Effector memory CD8-positive, alpha-beta T cell (primary cell): Measurements from ENCODE around the gene LAMB3.
A peak's percentile ranks its signal among the peaks of the same experiment; 100 is the strongest.
"Not testable (repeated sequence)": the region's sequence is repeated elsewhere in the genome, so short reads cannot be mapped to it uniquely, and the experiment has no call there.

ENCODE experiments used
- ATAC-seq: fragments of 150-1000 bp; cut with Tn5 transposase; replicated peaks from 2 replicates; pipeline ENCODE4 v1.10.0; 2021; ENCODE audit warnings: mild to moderate bottlenecking, moderate library complexity
- DNase-seq, 3 experiments: peaks; one replicate each; pipeline ENCODE4 v3.0.0; 2021
- H3K27ac Mint-ChIP-seq, 2 donors: one replicate each; pipeline ENCODE4 v1.8.0; 2022; ENCODE audit warnings: mild to moderate bottlenecking in 2 of 2, mixed read lengths in 2 of 2, moderate library complexity in 2 of 2
- H3K27me3 Mint-ChIP-seq, 2 donors: one replicate each; pipeline ENCODE4 v1.8.0; 2022; ENCODE audit warnings: mixed read lengths in 2 of 2
- H3K36me3 Mint-ChIP-seq: one replicate; pipeline ENCODE4 v1.8.0; 2022; ENCODE audit warnings: mild to moderate bottlenecking, moderate library complexity, mixed read lengths; ENCODE audit not compliant: insufficient read depth
- H3K4me1 Mint-ChIP-seq, 2 donors: one replicate each; pipeline ENCODE4 v1.8.0; 2022; ENCODE audit warnings: low read depth in 2 of 2, mixed read lengths in 2 of 2
- H3K4me3 Mint-ChIP-seq, 2 donors: one replicate each; pipeline ENCODE4 v1.8.0; 2022; ENCODE audit warnings: mild to moderate bottlenecking in 2 of 2, mixed read lengths in 2 of 2, moderate library complexity in 2 of 2
- H3K9me3 Mint-ChIP-seq, 2 donors: one replicate each; pipeline ENCODE4 v1.8.0; 2022; ENCODE audit warnings: mixed read lengths in 2 of 2
- total RNA-seq, 9 experiments: gene quantifications; one replicate each; lab custom pipeline; 2026; lab: John Stamatoyannopoulos, UW

Gene LAMB3
- 0.38 to 2.7 (median 0.97) reads per million in 9 experiments for total RNA-seq

GRCh38 chr1:209652121-209652735, at the start of gene LAMB3:
LAMB3 (minus strand) TSS chr1:209652425; CDS start chr1:209650944, 1,481 bp downstream.
- peaks cover 4 to 14% of the 10 kb centered on the region in 2 donors for H3K4me1 Mint-ChIP-seq
- ATAC-seq (no peak), DNase-seq (no peak)
- H3K9me3 Mint-ChIP-seq, result no peaks in the 10 kb centered on the region
- H3K27me3 Mint-ChIP-seq, result no peaks in the 10 kb centered on the region
- no peak within 1 kb of the TSS for H3K4me3 Mint-ChIP-seq
- H3K36me3 Mint-ChIP-seq, result no peaks in the 10 kb centered on the region
- H3K27ac Mint-ChIP-seq, result peak within 1 kb of the TSS in 1 of 2 donors; percentile 12

DNA sequence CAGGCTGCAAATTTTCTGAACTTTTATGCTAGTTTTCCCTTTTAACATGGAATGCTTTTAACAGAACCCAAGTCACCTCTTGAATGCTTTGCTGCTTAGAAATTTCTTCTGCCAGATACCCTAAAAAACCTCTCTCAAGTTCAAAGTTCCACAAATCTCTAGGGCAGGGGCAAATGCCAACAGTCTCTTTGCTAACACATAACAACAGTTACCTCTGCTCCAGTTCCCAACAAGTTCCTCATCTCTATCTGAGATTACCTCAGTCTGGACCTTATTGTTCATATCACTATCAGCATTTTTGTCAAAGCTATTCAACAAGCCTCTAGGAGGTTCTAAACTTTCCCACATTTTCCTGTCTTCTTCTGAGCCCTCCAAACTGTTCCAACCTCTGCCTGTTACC, 48.5 kb upstream of the LAMB3 start:
- H3K4me3 Mint-ChIP-seq, DNase-seq, H3K27ac Mint-ChIP-seq, H3K36me3 Mint-ChIP-seq, ATAC-seq, H3K4me1 Mint-ChIP-seq, H3K9me3 Mint-ChIP-seq: not testable (repeated sequence)
- H3K27me3 Mint-ChIP-seq, result peaks cover 13 to 26% of the 10 kb centered on the region in 2 donors

DNA sequence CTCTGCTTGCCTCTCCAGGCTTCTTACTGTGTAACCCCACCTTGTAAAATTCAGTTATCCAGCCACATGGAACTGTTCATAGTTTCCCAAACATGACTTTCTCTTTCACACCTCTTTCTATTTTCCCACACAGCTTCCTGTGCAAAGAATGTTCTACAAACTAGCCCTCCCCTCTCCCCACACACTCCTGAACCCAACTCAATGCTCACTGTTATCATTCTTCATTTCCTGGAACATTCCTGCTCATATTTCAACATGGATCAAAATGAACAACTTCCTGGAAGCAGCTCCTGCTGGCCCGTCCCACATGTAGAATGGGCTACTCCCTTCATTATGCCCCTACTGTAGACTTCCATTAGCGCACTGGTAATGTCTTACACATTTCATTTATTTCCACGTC, 44.9 kb upstream of the LAMB3 start:
- H3K36me3 Mint-ChIP-seq, result no peaks in the 10 kb centered on the region
- ATAC-seq, result no peak
- H3K9me3 Mint-ChIP-seq, result no peaks in the 10 kb centered on the region
- no peak overlapping the region for H3K4me3 Mint-ChIP-seq
- peaks cover 5 to 14% of the 10 kb centered on the region in 2 donors for H3K27me3 Mint-ChIP-seq
- DNase-seq, result no peak
- peak overlapping the region in 1 of 2 donors; percentile 1 for H3K27ac Mint-ChIP-seq
- H3K4me1 Mint-ChIP-seq, result peaks cover 0 to 5% of the 10 kb centered on the region in 2 donors

DNA sequence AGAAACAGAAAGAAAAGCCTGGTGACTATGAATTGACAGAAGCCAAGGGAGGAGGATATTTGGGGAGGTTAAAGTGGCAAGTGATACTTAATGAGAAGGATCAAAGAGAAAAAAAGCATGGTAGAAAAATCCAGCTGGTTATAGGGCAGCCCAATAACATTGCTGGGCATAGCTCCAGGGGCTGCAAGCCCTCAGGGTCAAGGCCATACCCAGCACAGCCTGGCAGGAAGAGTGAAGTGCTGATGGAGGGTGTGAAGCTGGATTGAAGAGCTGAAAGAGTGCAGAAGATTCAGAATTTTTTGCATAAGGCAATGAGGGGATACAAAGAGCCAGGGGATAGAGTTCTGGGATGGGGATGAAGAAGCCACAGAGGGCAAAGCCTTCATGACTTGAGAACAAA, 44.4 kb upstream of the LAMB3 start:
- no peaks in the 10 kb centered on the region for H3K36me3 Mint-ChIP-seq
- peaks cover 5 to 9% of the 10 kb centered on the region in 2 donors for H3K27me3 Mint-ChIP-seq
- no peak overlapping the region for H3K4me3 Mint-ChIP-seq
- peaks cover 0 to 5% of the 10 kb centered on the region in 2 donors for H3K4me1 Mint-ChIP-seq
- peak overlapping the region in 1 of 2 donors; percentile 1 for H3K27ac Mint-ChIP-seq
- ATAC-seq, result no peak
- H3K9me3 Mint-ChIP-seq, result no peaks in the 10 kb centered on the region
- DNase-seq, result no peak

DNA sequence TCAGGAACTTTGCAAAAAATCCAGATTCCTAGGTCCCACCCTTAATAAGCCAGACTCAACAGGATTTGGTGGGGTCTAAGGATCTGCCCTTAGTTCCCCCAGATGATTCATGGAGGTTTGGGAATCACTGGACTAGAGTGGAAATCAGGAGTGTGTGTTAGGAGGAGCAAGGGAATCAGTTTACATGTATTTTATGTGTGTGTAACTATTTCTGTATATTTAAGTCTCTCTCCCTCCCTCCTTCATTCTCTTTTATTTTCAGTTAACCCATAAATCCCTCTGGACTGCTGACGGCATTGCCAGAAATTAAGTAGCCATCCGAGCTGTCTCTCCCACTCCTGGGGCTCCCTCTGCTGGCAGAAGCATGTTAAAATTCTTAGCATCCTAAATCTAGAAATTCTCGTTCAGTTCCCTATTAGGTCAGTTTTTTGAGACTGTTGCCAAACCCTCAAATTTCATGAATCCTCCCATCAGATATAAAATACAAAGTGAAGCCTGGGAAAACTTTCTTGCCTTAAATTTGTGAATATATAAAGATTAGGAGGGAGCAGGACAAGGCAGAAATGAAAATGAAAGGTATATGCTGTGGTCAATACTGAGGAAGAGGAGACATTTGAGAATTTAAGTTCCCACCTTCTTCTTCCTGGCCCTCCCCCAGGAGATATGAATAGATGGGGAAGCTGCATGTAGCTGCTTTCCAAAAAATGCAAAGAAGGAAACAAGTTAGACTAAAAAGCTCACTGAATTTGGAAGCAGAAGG, 40.7 kb upstream of the LAMB3 start:
- ATAC-seq (peak; percentile 41), DNase-seq (peak; percentile 56 to 66 (median 57))
- Mint-ChIP-seq H3K27ac (no peak overlapping the region), H3K36me3 (no peaks in the 10 kb centered on the region), H3K4me3 (no peak overlapping the region), H3K27me3 (no peaks in the 10 kb centered on the region), H3K9me3 (no peaks in the 10 kb centered on the region), H3K4me1 (peaks cover 0 to 9% of the 10 kb centered on the region in 2 donors)

DNA sequence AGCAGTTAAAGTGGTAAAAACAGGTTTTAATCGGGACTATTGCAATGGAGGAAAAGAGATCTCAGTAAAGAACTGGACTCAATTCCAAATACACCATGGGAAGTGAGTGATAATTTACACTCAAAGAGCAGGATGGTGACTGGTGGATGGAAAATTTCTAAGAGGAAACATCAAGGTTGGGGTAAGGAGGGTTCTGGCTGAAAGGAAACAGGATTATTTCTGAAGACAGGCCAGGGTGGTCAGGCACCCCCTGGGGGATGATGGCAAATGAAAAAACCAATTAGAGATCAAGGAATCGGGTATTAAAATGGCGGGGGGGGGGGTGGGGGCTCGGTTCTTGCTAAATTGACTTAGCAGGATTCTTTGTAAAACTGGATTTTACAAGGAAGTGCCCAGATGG, 40.1 kb upstream of the LAMB3 start:
- H3K36me3 Mint-ChIP-seq, result no peaks in the 10 kb centered on the region
- H3K9me3 Mint-ChIP-seq, result no peaks in the 10 kb centered on the region
- no peak for ATAC-seq
- H3K4me1 Mint-ChIP-seq, result peaks cover 0 to 8% of the 10 kb centered on the region in 2 donors
- H3K27me3 Mint-ChIP-seq, result no peaks in the 10 kb centered on the region
- H3K4me3 Mint-ChIP-seq, result no peak overlapping the region
- DNase-seq, result no peak
- no peak overlapping the region for H3K27ac Mint-ChIP-seq

DNA sequence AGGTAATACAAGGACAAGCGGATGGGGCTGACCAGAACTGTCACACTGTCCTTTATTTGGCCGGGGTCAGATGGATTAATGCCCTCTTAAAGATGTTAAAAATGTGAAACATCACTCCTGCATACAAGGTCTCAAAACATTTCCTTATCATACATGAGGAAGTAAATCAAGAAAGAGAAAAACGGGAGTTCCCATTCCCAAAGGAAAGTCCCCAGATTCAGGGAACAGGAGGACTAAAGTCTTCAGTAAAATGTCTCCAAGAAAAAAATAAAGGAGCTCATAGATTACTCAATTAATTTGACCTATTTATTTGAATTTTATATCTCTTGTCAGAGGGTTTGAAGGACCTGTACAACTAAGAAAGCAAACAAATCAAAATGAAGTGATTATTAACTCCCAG, 39.0 kb upstream of the LAMB3 start:
- no peaks in the 10 kb centered on the region for H3K27me3 Mint-ChIP-seq
- no peak overlapping the region for H3K27ac Mint-ChIP-seq
- no peak overlapping the region for H3K4me3 Mint-ChIP-seq
- H3K9me3 Mint-ChIP-seq, result no peaks in the 10 kb centered on the region
- DNase-seq (no peak), ATAC-seq (no peak)
- H3K4me1 Mint-ChIP-seq, result peaks cover 3 to 13% of the 10 kb centered on the region in 2 donors
- no peaks in the 10 kb centered on the region for H3K36me3 Mint-ChIP-seq

DNA sequence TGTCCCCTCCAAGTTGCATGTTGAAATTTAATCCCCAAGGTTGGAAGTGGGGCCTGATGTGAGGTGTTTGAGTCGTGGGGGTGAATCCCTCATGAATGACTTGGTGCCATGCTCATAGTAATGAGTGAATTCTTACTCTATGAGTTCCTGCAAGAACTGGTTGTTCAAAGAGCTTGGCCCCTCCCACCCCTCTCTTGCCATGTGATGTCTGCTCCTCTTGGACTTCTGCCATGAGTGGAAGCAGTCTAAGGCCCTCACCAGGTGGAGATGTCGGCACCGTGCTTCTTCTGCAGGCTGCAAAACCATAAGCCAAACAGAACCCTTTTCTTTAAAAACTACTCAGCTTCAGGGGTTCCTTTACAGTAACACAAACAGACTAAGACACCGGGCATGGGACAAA, 37.3 kb upstream of the LAMB3 start:
- H3K36me3 Mint-ChIP-seq, result peaks cover 4% of the 10 kb centered on the region
- H3K4me3 Mint-ChIP-seq, result no peak overlapping the region
- no peaks in the 10 kb centered on the region for H3K27me3 Mint-ChIP-seq
- no peak for DNase-seq
- no peak for ATAC-seq
- no peaks in the 10 kb centered on the region for H3K9me3 Mint-ChIP-seq
- no peak overlapping the region for H3K27ac Mint-ChIP-seq
- peaks cover 8 to 25% of the 10 kb centered on the region in 2 donors for H3K4me1 Mint-ChIP-seq

GRCh38 chr1:209688746-209689234, 36.6 kb upstream of the LAMB3 start:
- Mint-ChIP-seq H3K27me3 (no peaks in the 10 kb centered on the region), H3K27ac (no peak overlapping the region), H3K4me1 (peaks cover 8 to 25% of the 10 kb centered on the region in 2 donors), H3K36me3 (peaks cover 4% of the 10 kb centered on the region), H3K4me3 (no peak overlapping the region), H3K9me3 (no peaks in the 10 kb centered on the region)
- no peak for ATAC-seq
- DNase-seq, result no peak

DNA sequence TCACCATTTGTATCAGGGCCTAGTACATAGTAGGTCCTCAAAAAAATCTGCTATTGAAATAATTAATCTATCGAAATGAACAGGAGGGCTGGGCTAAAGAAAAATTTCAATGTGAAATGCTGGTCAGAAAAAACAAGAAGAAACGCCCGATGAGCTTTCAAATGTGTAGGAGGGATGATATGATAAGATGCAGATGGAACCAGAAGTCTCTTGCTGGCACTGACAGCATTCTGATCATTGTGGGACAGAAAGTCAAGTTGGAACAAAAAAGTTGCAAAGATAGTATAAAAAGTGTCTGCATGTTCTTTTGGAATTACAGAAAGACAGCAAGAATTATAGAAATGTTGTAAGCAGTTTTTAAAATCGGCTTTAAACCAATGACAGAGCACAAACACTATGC, 34.1 kb upstream of the LAMB3 start:
- peak overlapping the region; percentile 53 to 58 for H3K27ac Mint-ChIP-seq
- no peaks in the 10 kb centered on the region for H3K9me3 Mint-ChIP-seq
- peaks cover 0 to 7% of the 10 kb centered on the region in 2 donors for H3K27me3 Mint-ChIP-seq
- peaks cover 4% of the 10 kb centered on the region for H3K36me3 Mint-ChIP-seq
- ATAC-seq, result no peak
- DNase-seq, result no peak
- H3K4me3 Mint-ChIP-seq, result peak overlapping the region; percentile 35 to 68
- H3K4me1 Mint-ChIP-seq, result peaks cover 8 to 23% of the 10 kb centered on the region in 2 donors

GRCh38 chr1:209685821-209686220, 33.6 kb upstream of the LAMB3 start:
- DNase-seq (peak in 1 of 3 experiments; percentile 4), ATAC-seq (peak; percentile 83)
- Mint-ChIP-seq H3K4me1 (peaks cover 8 to 23% of the 10 kb centered on the region in 2 donors), H3K9me3 (no peaks in the 10 kb centered on the region), H3K27me3 (peaks cover 0 to 11% of the 10 kb centered on the region in 2 donors), H3K36me3 (peaks cover 4% of the 10 kb centered on the region), H3K4me3 (peak overlapping the region; percentile 35 to 68), H3K27ac (peak overlapping the region; percentile 53 to 58)

DNA sequence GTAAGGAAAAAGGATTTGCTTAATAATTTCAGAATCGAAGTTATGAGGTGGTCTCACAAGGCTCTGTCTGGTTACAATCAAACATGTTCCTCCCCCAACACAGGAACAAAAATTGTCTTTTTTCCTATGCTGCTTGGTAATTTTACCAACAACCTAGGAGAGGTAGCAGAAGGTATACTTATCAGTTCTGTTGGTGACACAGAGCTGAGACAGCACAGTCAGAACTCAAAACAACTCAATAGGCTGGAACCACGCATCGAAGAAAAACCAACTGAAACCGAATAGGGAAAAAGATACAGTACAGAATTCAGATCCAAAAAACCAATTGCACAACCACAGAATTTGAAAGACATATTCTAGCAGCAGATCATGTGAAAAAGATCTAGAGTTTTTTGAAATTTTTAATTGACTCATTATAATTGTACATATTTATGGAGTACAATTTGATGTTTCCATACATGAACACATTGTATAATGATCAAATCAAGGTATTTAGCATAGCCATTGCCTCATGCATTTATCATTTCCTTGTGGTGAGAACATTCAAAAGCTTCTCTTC, 26.8 kb upstream of the LAMB3 start:
- H3K36me3 Mint-ChIP-seq, result peaks cover 5% of the 10 kb centered on the region
- no peak overlapping the region for H3K4me3 Mint-ChIP-seq
- H3K4me1 Mint-ChIP-seq, result peaks cover 11 to 16% of the 10 kb centered on the region in 2 donors
- ATAC-seq, result no peak
- peaks cover 63 to 67% of the 10 kb centered on the region in 2 donors for H3K27me3 Mint-ChIP-seq
- no peak overlapping the region for H3K27ac Mint-ChIP-seq
- DNase-seq, result no peak
- H3K9me3 Mint-ChIP-seq, result no peaks in the 10 kb centered on the region

DNA sequence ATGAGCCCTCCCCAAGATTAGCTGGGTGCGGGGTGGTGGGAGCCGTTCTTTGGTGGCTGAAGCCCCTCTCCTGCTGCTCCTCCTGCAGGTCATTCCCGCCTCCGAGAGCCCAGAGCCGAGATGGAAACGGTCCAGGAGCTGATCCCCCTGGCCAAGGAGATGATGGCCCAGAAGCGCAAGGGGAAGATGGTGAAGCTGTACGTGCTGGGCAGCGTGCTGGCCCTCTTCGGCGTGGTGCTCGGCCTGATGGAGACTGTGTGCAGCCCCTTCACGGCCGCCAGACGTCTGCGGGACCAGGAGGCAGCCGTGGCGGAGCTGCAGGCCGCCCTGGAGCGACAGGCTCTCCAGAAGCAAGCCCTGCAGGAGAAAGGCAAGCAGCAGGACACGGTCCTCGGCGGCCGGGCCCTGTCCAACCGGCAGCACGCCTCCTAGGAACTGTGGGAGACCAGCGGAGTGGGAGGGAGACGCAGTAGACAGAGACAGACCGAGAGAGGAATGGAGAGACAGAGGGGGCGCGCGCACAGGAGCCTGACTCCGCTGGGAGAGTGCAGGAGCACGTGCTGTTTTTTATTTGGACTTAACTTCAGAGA, 23.4 kb upstream of the LAMB3 start:
- H3K27me3 Mint-ChIP-seq, result peaks cover 59 to 64% of the 10 kb centered on the region in 2 donors
- ATAC-seq (no peak), DNase-seq (no peak)
- H3K27ac Mint-ChIP-seq, result no peak overlapping the region
- no peaks in the 10 kb centered on the region for H3K9me3 Mint-ChIP-seq
- peaks cover 18 to 30% of the 10 kb centered on the region in 2 donors for H3K4me1 Mint-ChIP-seq
- peak overlapping the region; percentile 64 to 80 for H3K4me3 Mint-ChIP-seq
- H3K36me3 Mint-ChIP-seq, result peaks cover 9% of the 10 kb centered on the region
